GM19239 (cell line): ENCODE data around the gene SSH2.

Experiments used
- DNase-seq: peaks from one replicate; pipeline ENCODE4 v3.0.0; 2011; ENCODE audit warnings: low spot score; ENCODE audit not compliant: insufficient read length
- FAIRE-seq: peaks from 2 replicates; lab custom pipeline; 2011; peaks lifted over from hg19 to GRCh38; lab: Jason Lieb, UNC

SSH2 gene

DNA sequence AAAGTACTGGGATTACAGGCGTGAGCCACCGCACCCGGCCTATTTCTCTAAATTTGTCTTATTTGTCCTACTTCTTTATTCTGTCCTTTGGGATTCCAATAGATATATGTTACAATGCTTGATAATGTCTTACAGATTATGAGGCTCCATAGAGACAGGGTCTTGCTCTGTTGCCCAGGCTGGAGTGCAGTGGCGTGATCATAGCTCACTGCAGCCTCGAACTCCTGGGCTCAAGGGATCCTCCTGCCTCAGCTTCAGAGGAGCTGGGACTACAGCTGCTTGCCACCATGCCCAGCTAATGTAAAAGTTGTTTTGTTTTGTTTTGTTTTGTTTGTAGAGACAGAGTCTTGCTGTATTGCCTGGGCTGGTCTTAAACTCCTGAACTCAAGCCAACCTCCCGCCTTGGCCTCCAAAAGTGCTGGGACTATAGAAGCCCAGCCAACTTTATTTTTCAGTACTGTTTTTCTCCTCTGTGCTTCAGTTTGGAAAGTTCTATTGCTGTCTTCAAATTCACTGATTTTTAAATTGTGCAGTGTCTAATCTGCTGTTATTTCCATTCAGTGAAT, 326.8 kb downstream of the SSH2 start:
- FAIRE-seq (no peak), DNase-seq (no peak)

DNA sequence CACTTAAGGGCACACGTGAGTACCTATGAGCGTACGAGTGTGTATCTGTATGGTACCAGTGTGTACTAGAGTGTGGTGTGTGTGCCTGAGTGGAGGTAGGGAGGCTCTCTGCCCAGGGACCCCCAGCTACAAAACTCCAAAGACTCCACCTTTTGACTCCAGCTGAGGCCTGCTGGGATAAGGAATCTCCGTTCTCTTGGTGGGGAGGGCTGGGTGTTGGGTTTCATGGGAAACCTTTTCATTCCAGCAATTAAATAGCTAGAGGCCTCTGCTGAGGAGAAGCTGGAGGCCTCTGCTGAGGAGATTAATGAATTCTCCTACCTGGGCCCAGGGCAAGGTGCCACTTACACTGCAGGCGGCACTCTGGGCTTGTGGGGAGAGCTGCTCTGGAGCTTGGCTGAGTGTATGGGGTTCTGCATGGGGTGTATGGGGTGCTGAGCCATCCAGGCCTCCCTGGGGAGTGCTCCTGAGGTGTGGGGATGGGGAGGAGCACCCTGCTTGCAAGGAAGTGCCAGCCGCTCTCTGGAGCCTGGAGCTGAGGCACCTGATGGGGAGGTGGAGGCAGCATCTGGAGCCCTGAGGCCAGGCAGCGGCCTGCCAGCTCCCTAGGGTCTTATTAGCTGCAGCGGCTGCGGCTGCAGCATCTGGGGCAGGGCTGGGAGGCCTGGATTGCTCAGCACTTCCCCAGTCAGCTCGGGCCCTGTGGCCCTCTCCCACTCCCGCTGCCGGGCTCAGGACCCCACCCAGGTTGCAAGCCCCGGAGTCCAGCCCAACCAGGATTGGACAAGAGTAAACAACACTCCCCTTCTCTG, 332.5 kb downstream of the SSH2 start:
- FAIRE-seq (no peak), DNase-seq (no peak)

DNA sequence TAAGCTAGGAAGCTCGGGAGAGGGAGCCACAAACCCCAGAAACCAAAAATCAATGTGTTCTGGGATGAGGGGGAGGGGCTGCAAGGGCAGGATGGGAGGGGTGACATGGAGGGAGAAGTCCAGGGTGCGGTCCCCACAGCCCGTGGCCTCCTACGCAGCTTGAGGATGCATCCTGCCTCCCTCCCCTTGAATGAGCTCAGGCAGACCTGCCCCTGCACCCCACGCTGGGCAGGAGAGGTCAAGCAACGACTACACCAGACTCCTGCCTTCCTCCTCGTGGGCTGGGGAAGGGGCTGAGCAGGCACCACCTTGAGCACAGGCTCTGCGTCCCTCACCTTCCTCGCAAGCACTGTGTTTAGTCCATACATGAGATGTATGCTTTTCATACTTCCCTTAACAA, 333.2 kb downstream of the SSH2 start:
- DNase-seq (no peak), FAIRE-seq (no peak)

DNA sequence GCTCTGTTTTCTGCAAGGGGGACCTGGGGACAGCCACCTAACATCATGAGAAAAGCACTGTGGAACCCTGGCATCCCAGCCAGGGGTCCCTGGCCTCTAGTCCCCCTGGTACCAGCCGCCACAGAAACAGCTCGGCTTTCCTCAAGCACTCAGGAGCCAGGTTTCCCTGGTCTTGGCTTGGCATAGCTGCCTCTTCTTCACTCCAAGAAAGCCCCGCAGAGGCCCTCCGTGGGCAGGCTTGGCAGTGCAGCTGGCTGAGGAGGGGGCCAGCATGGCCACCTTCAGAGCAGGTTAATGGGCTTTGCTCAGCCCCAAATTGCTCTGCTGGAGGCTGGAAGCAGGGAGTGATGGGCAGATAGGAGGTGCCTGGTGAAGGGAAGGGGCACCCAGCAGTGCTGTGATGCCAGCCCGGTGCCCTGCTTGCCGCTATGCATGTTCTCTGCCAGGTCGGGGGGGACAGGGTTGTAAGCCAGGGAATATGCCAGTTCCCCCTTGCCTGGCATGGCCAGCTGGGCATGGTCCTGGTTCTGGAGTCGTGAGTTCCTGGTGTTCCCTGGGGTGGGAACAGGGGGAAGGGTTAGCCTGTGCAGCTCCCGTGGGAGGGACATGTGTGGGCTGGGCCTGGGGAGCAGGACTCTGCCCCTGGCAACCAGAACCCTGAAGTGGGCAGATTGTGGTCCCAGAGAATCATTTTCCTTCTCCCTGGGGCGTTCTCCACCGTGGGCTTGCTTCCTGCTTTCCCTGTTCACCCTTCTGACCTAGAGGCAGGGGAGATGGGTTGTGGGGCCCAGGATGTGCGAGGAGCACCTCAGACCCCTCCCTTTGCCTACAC, 333.9 kb downstream of the SSH2 start:
- no peak for DNase-seq
- no peak for FAIRE-seq

DNA sequence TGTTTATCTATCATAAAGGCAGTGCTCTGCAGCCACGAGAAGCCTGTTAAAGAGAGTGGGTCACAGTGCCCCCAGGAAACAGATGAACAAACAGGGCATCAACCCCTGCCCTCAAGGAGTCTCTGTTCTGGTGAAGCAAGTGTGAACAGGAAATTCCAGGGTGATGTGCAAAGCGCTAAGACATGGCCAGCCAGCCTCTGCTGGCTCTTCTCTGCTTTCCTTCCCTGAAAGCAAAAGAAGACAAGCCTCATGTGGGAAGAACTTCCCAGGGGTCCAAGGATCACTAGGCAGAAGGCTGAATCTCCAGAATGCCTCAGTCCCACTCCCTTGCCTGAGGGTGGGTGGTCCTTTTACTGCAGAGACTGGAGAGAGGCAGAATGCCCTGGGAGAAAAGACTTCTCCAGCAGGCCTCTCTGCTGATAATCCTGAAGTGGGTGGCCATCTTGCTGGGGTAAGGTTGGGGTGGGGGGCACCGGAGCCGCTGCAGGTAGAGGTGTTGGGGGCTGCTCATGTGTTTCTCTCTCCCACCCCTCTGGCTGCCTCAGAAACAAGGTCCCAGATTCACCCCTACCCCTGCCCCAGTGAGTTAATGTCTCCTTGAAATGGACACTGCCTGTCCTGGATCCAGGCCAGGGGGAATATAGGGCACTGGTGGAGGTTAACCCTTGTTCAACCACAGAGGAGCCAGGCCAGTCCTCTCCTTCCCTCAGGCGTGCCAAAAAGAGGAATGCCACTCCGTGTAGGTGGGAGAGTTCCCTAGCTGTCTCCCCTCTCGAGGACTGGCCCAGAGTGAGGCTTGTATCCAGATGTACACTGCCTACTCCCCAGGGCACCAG, 334.7 kb downstream of the SSH2 start:
- DNase-seq (no peak), FAIRE-seq (no peak)

DNA sequence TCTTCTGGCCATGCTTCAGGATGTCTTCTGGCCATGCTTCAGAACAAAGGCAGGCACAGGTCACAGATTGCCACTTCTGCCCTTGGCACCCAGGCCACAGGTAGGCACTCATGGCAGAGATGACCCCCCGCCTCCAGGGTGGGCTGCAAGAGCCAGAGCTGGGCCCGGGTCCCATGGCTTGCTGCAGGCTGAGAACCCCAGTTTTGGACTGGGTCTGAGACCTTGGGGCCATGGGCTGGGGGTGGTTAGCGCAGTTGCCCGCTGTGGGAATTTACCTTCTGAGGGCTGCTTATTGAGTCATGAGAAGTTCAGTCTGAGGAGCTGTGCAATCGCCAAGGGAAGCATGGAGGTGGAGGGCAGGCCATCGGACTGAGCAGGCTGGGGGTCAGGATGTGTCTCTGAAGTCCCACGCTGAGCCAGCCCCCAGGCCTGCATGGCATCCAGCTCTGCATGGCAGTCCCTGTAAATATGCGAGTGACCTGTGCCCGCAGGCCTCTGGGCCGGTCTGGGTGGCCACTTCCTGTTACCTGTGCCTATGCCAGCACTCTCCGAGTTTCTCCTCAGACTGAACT, 335.4 kb downstream of the SSH2 start:
- FAIRE-seq (no peak), DNase-seq (no peak)

DNA sequence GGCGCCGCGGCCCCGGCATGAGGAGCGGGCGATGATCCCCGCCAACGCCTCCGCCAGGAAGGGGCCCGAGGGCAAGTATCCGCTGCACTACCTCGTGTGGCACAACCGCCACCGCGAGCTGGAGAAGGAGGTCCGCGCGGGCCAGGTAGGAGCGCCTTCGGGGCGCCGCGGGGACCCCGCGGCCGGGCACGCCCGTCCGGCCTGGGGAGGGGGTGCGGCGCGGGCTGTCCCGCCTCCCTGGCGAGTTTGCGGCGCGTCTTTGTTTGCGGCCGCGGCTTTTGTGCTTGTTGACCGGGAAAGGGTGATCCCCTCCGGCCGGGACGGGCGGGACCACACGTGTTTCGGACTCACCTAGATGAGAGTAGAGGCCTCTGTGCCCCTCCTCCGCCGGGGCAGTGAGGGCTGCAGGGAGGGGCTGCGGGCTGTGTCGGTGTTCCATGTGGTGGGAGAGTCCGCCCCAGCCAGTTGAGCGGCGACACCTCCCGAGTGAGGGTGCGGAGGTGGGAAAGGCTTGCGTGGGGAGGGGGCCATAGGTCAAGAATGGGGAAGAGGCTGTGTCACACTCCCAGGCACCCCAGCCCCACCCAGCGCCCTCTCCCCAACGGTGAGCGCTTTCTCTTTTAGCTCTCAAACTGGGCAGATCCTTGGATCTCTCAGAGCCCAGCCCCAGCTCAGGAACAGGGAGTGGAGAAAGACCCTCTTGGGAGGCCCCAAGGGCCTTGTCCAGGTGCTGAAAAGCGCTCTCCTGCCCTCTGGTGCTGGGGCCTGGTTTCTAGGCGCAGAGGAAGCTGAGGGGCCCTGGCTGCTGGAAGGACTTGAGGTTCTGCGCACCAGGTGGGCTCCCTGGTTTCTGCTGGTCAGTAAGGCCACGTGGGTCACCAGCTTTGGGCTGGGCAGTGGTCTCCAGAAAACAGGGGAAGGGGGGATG, 336.2 kb downstream of the SSH2 start:
- DNase-seq = no peak
- no peak for FAIRE-seq

DNA sequence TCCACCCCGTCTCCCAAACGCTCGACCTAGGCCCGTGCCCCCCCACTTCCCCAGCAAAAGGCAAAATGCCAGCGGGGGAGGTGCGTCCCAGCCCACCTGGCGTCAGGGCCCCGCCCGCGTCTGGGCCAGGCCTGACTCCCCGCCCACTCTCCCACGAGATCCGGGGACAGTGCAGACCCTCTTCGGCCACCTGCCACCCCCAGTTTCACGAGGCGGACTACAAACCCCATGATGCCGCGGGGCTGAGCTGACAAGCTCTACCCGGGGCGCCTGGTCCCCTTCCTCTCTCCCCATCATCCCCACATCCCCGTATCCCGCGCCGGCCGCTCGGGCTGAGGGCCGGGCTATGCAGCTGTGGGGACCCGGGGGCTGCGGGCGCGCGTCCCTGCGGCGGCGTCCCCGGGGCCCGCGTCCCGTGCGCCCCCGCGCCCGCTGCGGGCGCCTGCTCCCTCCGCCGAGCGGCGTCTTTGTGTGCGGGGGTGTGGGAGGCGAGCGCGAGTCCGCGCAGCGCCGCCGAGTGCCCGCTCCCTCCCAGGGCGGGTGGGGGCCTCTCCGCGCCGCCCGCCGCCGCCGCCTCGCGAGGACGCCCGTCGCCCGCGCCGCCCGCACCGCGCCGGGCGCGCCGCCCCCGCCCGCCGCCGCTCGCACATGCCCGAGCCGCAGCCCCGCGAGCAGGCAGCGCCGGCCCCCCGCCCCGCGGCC, 337.0 kb downstream of the SSH2 start, which contains the start of gene ANKRD13B:
TSS of gene ANKRD13B (plus strand) at position 283 of the 702 bp plus-strand sequence. CDS start 490 bp downstream, outside the sequence.
- FAIRE-seq (no peak), DNase-seq (no peak)

DNA sequence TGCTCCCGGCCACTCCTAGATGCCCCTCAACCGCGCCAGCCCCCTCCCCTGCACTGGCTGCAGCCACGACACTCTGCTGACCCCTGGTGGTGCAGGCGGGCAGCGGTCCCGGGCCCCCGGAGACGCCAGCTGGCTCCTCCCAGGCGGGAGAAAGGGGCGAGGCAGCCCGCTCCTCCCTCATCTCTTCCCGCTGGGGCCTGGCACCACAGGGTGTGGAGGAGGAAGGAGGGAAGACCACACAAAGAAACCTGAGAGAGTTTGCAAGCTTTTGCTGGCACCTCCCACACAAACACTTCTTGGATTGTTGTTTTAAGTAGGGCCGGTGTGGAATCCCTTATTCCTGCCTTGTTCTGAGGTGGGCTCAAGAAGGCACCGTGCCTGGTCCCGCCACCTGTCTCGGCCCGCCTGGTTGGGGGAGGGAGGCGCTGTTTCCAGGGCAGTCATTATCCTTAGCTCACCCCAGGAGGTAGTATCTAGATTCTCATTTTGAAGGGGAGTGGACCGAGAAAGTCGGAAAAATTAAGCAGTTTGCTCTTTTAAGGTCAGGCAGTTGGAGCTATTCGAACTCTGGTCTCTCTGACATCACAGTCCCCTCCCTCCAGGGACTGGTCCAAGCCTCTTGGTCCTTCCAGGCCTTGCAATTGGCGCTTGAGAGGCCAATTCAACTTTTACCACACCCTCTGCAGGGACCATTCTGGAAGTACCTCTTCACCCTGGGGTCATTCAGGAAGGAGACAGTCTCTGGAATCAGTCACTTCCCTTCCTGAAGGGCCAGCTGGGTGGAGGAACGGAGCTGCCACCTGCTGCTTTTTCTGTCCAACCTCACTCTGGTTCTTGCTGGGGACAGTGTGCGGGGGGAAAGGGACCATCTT, 338.1 kb downstream of the SSH2 start:
- FAIRE-seq = peak; percentile 70
- DNase-seq = peak; percentile 94

DNA sequence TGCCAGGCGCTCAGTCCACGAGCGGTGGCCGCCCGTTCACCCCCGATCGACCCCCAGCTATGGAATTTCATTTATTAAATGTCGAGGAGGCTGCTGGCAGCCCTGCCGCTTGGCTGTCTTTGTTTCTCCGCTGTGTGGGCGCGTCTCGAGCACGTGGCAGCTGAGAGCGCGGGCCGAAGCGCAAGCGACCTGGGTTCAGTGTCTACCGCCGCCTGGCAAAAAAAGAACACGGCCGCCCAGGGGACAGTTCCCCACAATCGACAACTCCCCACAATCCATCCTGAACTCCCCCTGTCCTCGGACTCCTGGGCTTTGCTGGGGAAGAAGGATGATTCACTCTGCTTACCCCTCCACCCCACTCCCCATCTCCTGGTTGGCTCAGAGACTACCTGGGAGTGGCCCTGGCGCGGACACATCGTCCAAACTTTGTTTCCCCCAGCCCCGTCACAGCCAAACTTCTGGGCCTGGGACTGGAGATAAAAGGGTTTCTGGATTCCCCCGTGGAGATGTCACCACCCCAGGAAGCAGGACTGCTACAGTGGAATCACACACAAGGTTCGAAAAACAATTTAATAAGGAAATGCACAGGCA, 338.8 kb downstream of the SSH2 start:
- no peak for FAIRE-seq
- no peak for DNase-seq

DNA sequence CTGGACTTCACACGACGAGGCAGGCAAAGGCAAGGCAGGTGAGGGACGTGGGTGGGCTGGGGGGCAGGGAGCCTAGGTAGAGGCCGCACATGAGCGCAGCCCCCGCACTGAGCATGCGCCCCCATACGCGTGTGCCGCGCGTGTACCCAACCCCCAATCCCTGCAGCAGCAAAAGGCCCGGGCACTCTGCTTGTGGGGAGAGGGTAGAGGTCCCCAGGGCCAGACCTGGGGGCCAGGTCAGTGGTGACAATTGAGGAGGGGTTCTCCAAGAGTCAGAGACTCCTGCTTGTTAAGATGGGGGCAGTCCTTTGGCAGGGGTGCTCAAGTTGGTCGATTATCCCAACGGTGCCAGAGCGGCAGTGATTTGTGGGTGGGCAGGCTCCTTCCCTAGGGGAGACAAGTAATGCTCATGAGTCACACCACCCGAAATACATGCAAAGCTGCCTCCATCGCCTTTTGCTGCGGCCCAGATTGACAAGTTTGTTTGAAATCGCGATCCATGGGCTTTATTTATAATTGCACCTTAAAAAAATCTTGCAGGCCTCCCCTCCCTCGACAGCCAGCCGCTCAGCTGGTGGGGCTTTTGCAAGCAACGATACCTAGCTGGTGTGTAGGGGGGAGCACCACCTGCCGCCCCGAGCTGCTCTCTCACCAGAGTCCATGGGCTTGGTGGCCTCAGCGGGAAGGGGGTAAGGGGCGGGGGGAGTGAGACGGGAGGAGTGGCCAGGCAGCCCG, 339.4 kb downstream of the SSH2 start:
- DNase-seq (no peak), FAIRE-seq (peak; percentile 18)

DNA sequence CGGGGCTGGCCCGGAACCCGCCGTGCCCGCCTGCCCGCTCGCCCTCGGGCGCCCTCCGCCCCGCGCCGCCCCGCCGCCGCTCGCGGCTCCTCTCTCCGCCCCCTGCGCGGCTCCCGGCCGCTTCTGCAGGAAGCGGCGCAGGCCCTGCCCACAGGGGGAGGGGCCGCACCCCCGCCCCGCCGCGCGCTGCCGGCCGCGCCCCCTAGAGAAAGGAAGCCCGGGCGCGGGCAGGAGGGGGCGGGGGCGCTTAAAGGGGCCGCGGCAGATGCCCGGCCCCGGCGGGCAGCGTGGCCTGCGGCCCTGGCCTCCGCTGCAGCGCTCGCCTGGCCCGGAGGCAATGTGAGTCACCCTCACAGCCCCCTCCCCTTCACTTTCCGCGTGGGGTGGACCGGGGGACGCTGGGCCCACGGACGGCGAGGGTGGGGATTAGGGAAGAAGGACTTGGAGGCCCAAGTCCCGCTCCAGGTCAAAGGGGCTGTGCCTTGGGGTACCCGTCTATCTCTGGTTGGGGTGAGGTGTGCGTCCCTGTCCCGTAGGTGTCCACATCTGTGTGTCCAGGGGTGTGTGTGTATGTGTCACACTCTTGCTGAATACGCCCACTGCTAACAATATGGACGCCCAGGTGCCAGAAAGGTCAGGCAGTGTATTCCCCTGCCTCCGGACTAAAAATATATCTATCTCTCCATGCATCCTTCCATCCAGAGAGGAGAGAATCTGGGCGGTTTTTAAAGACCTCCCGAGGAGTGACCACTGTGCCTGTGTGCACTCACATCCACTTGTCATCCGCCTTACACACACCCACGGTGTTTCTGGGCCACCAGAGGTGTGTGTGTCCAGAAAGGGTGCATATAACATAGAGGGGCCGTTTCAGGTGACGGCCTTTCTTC, 340.3 kb downstream of the SSH2 start, which contains the start of gene GIT1:
TSS of gene GIT1 (minus strand) at position 125 of the 887 bp plus-strand sequence. CDS start 270 bp downstream, outside the sequence.
- FAIRE-seq (no peak), DNase-seq (peak; percentile 99)

DNA sequence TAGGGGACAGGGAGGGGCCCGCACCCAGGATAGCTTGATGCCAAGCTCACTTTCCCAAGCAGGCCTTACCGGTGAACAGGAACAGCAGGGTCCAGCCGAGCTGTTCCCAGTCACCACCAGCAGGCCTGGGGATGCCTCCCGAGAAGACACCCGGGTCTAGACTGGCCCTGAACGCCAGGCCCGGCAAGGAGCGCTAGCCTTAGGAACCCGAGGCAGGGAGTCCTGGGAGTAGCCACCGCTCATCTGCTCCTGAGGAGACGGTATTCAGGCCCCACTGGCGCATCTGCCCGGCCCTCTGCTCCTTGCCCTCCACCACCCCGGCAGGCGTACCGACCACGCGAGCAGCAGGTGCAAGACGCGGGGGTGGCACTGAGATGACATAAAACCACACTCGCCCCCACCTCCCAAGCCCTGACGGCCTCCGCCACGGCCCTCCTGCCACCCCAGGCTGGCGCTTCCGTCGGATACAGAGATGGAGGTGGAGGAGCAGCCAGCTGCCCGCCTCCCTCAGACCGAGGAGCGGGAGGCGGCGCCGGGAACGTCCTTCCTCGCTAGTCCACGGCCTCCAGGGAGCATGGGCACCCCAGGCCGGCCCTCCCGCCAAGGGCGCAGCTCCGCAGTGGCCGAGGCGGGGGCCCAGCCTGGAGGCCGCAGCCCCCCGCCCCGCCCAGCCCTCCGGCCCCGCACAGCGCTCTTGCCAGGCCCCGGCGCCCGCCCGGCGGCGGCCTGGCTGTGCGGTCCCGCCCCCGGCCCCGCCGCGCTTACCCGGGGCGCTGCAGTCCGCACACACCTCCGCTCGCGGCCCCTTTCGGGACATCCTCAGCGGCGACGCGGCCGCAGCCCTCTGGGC, 341.2 kb downstream of the SSH2 start:
- DNase-seq (no peak), FAIRE-seq (no peak)

DNA sequence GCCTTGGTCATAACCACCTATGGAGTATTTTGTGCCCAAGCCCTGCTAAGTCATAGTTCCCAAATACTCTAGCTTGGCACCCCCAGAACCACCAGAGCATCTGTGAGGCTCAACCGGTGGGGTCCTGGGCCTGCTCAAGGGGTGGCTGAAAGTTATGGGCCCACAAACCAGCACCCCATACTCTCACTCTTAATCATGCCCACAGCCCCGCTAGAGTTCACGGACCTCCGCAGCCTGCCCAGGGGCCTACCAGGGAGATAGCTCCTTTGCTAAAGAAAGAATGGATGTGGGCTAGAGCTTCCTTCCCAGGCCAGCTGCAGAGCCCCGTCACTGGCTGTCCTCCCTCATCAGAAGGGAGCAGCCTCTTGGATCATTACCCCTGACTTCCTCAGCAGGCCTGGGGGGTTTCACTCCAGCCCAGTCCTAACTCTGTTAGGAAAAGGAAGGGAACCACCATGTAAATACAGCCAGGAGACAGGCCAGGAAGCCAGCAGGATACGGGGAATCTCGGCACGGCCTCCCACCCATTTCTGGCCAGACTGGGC, 341.9 kb downstream of the SSH2 start:
- DNase-seq (no peak), FAIRE-seq (peak; percentile 39)
